HepG2 (cell line): ENCODE data around the gene GUK1. TPM values are rescaled to one million over a fixed set of nuclear protein-coding genes. Genes with fewer than 3 reads are reported as not detected.

Experiments
- CREM ChIP-seq, 2 experiments: sonication (generic) in 1 of 2; formaldehyde crosslinking in 1 of 2; IDR thresholded peaks; 2 replicates each; pipeline versions ENCODE4 v1.4.0 to v1.6.1; 2016 to 2020; ENCODE audit warnings: antibody characterized with exemption in 1 of 2, mild to moderate bottlenecking in 1 of 2, missing genetic modification reagents in 1 of 2
- FOXA3 ChIP-seq: IDR thresholded peaks from 2 replicates; pipeline ENCODE4 v1.6.1; 2016; ENCODE audit warnings: missing genetic modification reagents, missing compliant biosample characterization
- KIAA2018 ChIP-seq: sonication (generic); formaldehyde crosslinking; IDR thresholded peaks from 2 replicates; pipeline ENCODE4 v1.5.0; 2020; ENCODE audit warnings: mild to moderate bottlenecking, missing genetic modification reagents, borderline replicate concordance
- NFYC ChIP-seq: IDR thresholded peaks from 2 replicates; pipeline ENCODE4 v1.6.1; 2016; ENCODE audit warnings: missing genetic modification reagents, missing compliant biosample characterization
- PAXIP1 ChIP-seq: sonication (generic); formaldehyde crosslinking; conservative IDR thresholded peaks from 2 replicates; pipeline ENCODE4 v1.4.0; 2020; ENCODE audit warnings: mild to moderate bottlenecking, missing genetic modification reagents, moderate library complexity
- RBFOX2 ChIP-seq: fragments of 200-400 bp; formaldehyde crosslinking; IDR thresholded peaks from 2 replicates; pipeline ENCODE4 v1.6.1; 2017; ENCODE audit warnings: low read depth, mild to moderate bottlenecking, low read length
- TFAP4 ChIP-seq: sonication (generic); IDR thresholded peaks from 2 replicates; pipeline ENCODE4 v1.6.1; 2016; ENCODE audit warnings: low read depth, borderline replicate concordance
- TMF1 ChIP-seq: sonication (generic); formaldehyde crosslinking; IDR thresholded peaks from 2 replicates; pipeline ENCODE4 v1.8.1; 2022; ENCODE audit warnings: low read depth, missing genetic modification reagents
- ZKSCAN5 ChIP-seq: sonication (generic); formaldehyde crosslinking; IDR thresholded peaks from 2 replicates; pipeline ENCODE4 v1.5.1; 2020; ENCODE audit warnings: mild to moderate bottlenecking, missing genetic modification reagents
- ZNF207 ChIP-seq: fragments of 450-650 bp; IDR thresholded peaks from 2 replicates; pipeline ENCODE4 v1.6.1; 2016; ENCODE audit warnings: antibody characterized with exemption, borderline replicate concordance
- ZNF557 ChIP-seq: sonication (generic); formaldehyde crosslinking; IDR thresholded peaks from 2 replicates; pipeline ENCODE4 v1.4.0; 2020; ENCODE audit warnings: missing genetic modification reagents
- ZNF652 ChIP-seq: IDR thresholded peaks from 2 replicates; pipeline ENCODE4 v1.6.1; 2016; ENCODE audit warnings: low read depth, borderline replicate concordance
- ZSCAN30 ChIP-seq: sonication (generic); formaldehyde crosslinking; IDR thresholded peaks from 2 replicates; pipeline ENCODE4 v1.5.0; 2020; ENCODE audit warnings: mild to moderate bottlenecking, missing genetic modification reagents
- ZSCAN5A ChIP-seq: sonication (generic); formaldehyde crosslinking; IDR thresholded peaks from 2 replicates; pipeline ENCODE4 v1.8.0; 2022; ENCODE audit warnings: mild to moderate bottlenecking, missing genetic modification reagents, borderline replicate concordance
- polyA plus RNA-seq, 8 experiments: library from polyadenylated mRNA; depleted of rRNA in 3 of 8; stranded (reverse) in 7 of 8; unstranded in 1 of 8; fragments of >200 nt; fragmentation: Illumina TruSeq in 4 of 8; extraction: Trizol in 4 of 8; gene quantifications; 2 replicates each; pipeline versions ENCODE4 v1.2.1 to v1.2.3, GENCODE V29; 2011 to 2016; ENCODE audit warnings: low read depth in 4 of 8, missing spikeins in 1 of 8, mixed read lengths in 1 of 8; ENCODE audit not compliant: insufficient read depth in 1 of 8
- total RNA-seq, 5 experiments: library from RNA; depleted of rRNA; stranded (reverse); fragments of >200 nt; fragmentation: Illumina TruSeq; extraction: Trizol; gene quantifications; 2 replicates each; pipeline ENCODE4 v1.2.3, GENCODE V29; 2016; ENCODE audit warnings: low read depth in 1 of 5

Gene GUK1
- total and polyA plus RNA-seq, 2 of the 13 experiments (the other 11 are each of a cell fraction or from before 2014, with no cell fraction given) = 116 to 154 TPM

- TF ChIP-seq KIAA2018 (CRISPR knock-in tag) (no peak), CREM (IDR thresholded peaks at IDR 0.05) (peak; percentile 88), CREM (CRISPR knock-in tag; IDR thresholded peaks at IDR 0.05) (peak; percentile 88), TMF1 (no peak), ZNF207 (no peak), ZSCAN30 (CRISPR knock-in tag) (0 out of 2 replicates have a peak, but pooled peaks have one; percentile 41), TFAP4 (no peak), ZSCAN5A (0 out of 2 replicates have a peak, but pooled peaks have one; percentile 51), RBFOX2 (peak; percentile 82), PAXIP1 (CRISPR knock-in tag) (peak; percentile 39; the same call in 1 of the 2 replicates), ZNF557 (no peak), FOXA3 (CRISPR knock-in tag) (peak; percentile 71), ZNF652 (CRISPR knock-in tag) (peak; percentile 67; the same call in 1 of the 2 replicates), ZKSCAN5 (CRISPR knock-in tag) (no peak), NFYC (CRISPR knock-in tag) (peak; percentile 52; the same call in 1 of the 2 replicates)
Measured at GRCh38 chr1:228102791-228103620, 37.1 kb upstream of the GUK1 start, which contains the start of gene C1orf35 (continued).
